HCT116 (cell line): ENCODE measurements around the gene NACC2. TPM values are rescaled to one million over a fixed set of nuclear protein-coding genes. Genes with fewer than 3 reads are reported as not detected.

Experiments used
- ATAC-seq: fragments of 200-7000 bp; cut with Tn5 transposase; 2 replicates; pipeline ENCODE4 v1.9.1; 2020; ENCODE audit warnings: mild to moderate bottlenecking, moderate library complexity
- BruUV-seq: library from RNA; stranded (reverse); fragments of 400-500 nt; replicated peaks from 2 replicates; lab custom pipeline; 2021; lab: Mats Ljungman, UMichigan
- CTCF ChIA-PET: fragments of 300-600 bp; sonication (Branson Sonifier 250); formaldehyde crosslinking; loops from one replicate; lab custom pipeline; 2021; ENCODE audit warnings: antibody characterized with exemption; lab: Charles Lee
- POLR2A ChIA-PET: fragments of 300-600, 350-600 bp; sonication (Branson Sonifier 250); formaldehyde crosslinking; loops from one replicate; lab custom pipeline; 2021; ENCODE audit warnings: antibody characterized with exemption; lab: Charles Lee
- RAD21 ChIA-PET, 2 experiments: fragments of 300-600 bp; sonication (Branson Sonifier 250); formaldehyde crosslinking; loops; one replicate each; lab custom pipeline; 2023; ENCODE audit warnings: low total read pairs in 2 of 2; ENCODE audit not compliant: uncharacterized antibody in 2 of 2, unreplicated experiment in 2 of 2, low non-redundant PET in 1 of 2; lab: Charles Lee
- DNase-seq: peaks from one replicate; pipeline ENCODE4 v3.0.0-alpha.2; 2010; ENCODE audit warnings: low read depth, low spot score
- H2AFZ ChIP-seq: fragments of 200-600 bp; shearing (Covaris generic), sonication (generic); 2 replicates; pipeline ENCODE4 v1.6.1; 2017; ENCODE audit warnings: low read depth, mixed run types, mixed read lengths, antibody characterized with exemption, low read length; ENCODE audit not compliant: poor library complexity, severe bottlenecking
- H3K27ac ChIP-seq: 2 replicates; pipeline ENCODE4 v1.5.1; 2012; ENCODE audit warnings: low read depth, low read length
- H3K27me3 ChIP-seq: fragments of 200-600 bp; sonication (generic); 2 replicates; pipeline ENCODE4 v1.6.1; 2016; ENCODE audit warnings: mixed run types, low read length, mixed read lengths; ENCODE audit not compliant: insufficient read depth
- H3K36me3 ChIP-seq, 2 experiments: fragments of 200-500 bp in 1 of 2; fragments of 200-600 bp in 1 of 2; sonication (Bioruptor generic) in 1 of 2; sonication (generic) in 1 of 2; 2 replicates each; pipeline versions ENCODE4 v1.5.1 to v1.6.1; 2014 to 2016; ENCODE audit warnings: low read length in 2 of 2, inconsistent platforms in 1 of 2, mixed read lengths in 1 of 2, mixed run types in 1 of 2; ENCODE audit not compliant: insufficient read depth in 2 of 2, control insufficient read depth in 1 of 2
- H3K4me1 ChIP-seq, 2 experiments: fragments of 200-600 bp in 1 of 2; sonication (generic) in 1 of 2; 2 replicates each; pipeline versions ENCODE4 v1.5.1 to v1.6.1; 2012 to 2017; ENCODE audit warnings: low read length in 2 of 2, inconsistent platforms in 1 of 2, mild to moderate bottlenecking in 1 of 2, mixed read lengths in 1 of 2, mixed run types in 1 of 2, moderate library complexity in 1 of 2; ENCODE audit not compliant: insufficient read depth in 2 of 2, control insufficient read depth in 1 of 2
- H3K4me2 ChIP-seq: fragments of 200-600 bp; sonication (generic); 2 replicates; pipeline ENCODE4 v1.6.1; 2017; ENCODE audit warnings: mixed run types, low read length, mixed read lengths
- H3K4me3 ChIP-seq, 2 experiments: fragments of 200-600 bp in 1 of 2; sonication (generic) in 1 of 2; replicated peaks in 1 of 2; 2 replicates each; pipeline ENCODE4 v1.5.1; 2011 to 2016; ENCODE audit warnings: low read length in 2 of 2, control low read depth in 1 of 2, low read depth in 1 of 2, mild to moderate bottlenecking in 1 of 2, mixed read lengths in 1 of 2, mixed run types in 1 of 2
- H3K79me2 ChIP-seq: fragments of 200-600 bp; sonication (generic); 2 replicates; pipeline ENCODE4 v1.6.1; 2017; ENCODE audit warnings: mild to moderate bottlenecking, mixed run types, low read length, moderate library complexity, mixed read lengths; ENCODE audit not compliant: insufficient read depth
- H3K9ac ChIP-seq: fragments of 200-600 bp; sonication (generic); 2 replicates; pipeline ENCODE4 v1.6.1; 2016; ENCODE audit warnings: low read length, mixed read lengths
- H3K9me2 ChIP-seq: fragments of 200-600 bp; sonication (generic), shearing (Covaris generic); 2 replicates; pipeline ENCODE4 v1.6.1; 2017; ENCODE audit warnings: mixed run types, mild to moderate bottlenecking, moderate library complexity; ENCODE audit not compliant: insufficient read depth
- H3K9me3 ChIP-seq, 2 experiments: fragments of 200-500 bp in 1 of 2; fragments of 200-600 bp in 1 of 2; sonication (Bioruptor generic) in 1 of 2; sonication (generic) in 1 of 2; 2 replicates each; pipeline ENCODE4 v1.6.1; 2014 to 2017; ENCODE audit warnings: low read length in 2 of 2, mixed read lengths in 2 of 2, inconsistent platforms in 1 of 2, low read depth in 1 of 2, mild to moderate bottlenecking in 1 of 2, mixed run types in 1 of 2, moderate library complexity in 1 of 2; ENCODE audit not compliant: control insufficient read depth in 1 of 2, insufficient read depth in 1 of 2
- H4K20me1 ChIP-seq: fragments of 200-600 bp; sonication (generic), shearing (Covaris generic); 2 replicates; pipeline ENCODE4 v1.6.1; 2017; ENCODE audit warnings: mixed run types, mild to moderate bottlenecking, moderate library complexity; ENCODE audit not compliant: insufficient read depth
- CBX3 ChIP-seq: IDR thresholded peaks from 2 replicates; pipeline ENCODE4 v1.6.1; 2012; ENCODE audit warnings: low read depth
- CEBPB ChIP-seq: IDR thresholded peaks from 2 replicates; pipeline ENCODE4 v1.6.1; 2012; ENCODE audit warnings: low read depth
- ELF1 ChIP-seq: IDR thresholded peaks from 2 replicates; pipeline ENCODE4 v1.6.1; 2012; ENCODE audit warnings: low read depth, borderline replicate concordance
- JUND ChIP-seq: IDR thresholded peaks from 2 replicates; pipeline ENCODE4 v1.6.1; 2012
- MAX ChIP-seq: IDR thresholded peaks from 2 replicates; pipeline ENCODE4 v1.6.1; 2012
- POLR2AphosphoS5 ChIP-seq: IDR thresholded peaks from 2 replicates; pipeline ENCODE4 v1.6.1; 2011; ENCODE audit warnings: mild to moderate bottlenecking, low read depth, low read length, moderate library complexity
- SIN3A ChIP-seq: IDR thresholded peaks from 2 replicates; pipeline ENCODE4 v1.6.1; 2012; ENCODE audit warnings: low read depth
- TCF7L2 ChIP-seq: IDR thresholded peaks from 2 replicates; pipeline ENCODE4 v1.7.0; 2011; ENCODE audit warnings: borderline replicate concordance, inconsistent platforms; ENCODE audit not compliant: insufficient read depth, insufficient read length; ENCODE audit errors: extremely low read depth
- ZBTB33 ChIP-seq: IDR thresholded peaks from 2 replicates; pipeline ENCODE4 v1.6.1; 2011; ENCODE audit warnings: mild to moderate bottlenecking, low read length, moderate library complexity; ENCODE audit not compliant: insufficient replicate concordance; ENCODE audit errors: extremely low read depth
- ZFX ChIP-seq: fragments of 450-650 bp; IDR thresholded peaks from 2 replicates; pipeline ENCODE4 v1.6.1; 2017
- ZNF274 ChIP-seq: fragments of 200-500 bp; sonication (Bioruptor generic); IDR thresholded peaks from 2 replicates; pipeline ENCODE4 v1.6.1; 2014; ENCODE audit warnings: mild to moderate bottlenecking, low read depth, low read length, inconsistent platforms
- intact Hi-C: fragments of 100-400 bp; cut with micrococcal nuclease; formaldehyde crosslinking; loops from 2 replicates; pipeline ENCODE4 v1.10.0; 2022
- total RNA-seq: library from RNA; stranded (reverse); gene quantifications from one replicate; pipeline ENCODE4 v1.2.1, GENCODE V29; 2021; ENCODE audit not compliant: unreplicated experiment

Gene NACC2
- total RNA-seq, 1 experiment from 2014 or later, result 27.8 TPM

GRCh38 chr9:135956802-135957174, 138.3 kb downstream of the NACC2 start:
- no peak overlapping the region for H3K27ac ChIP-seq
- peaks cover 61% of the 10 kb centered on the region for H3K79me2 ChIP-seq
- POLR2A ChIA-PET, result no interaction called here

More at GRCh38 chr9:135956802-135957174, 138.3 kb downstream of the NACC2 start:
- H3K4me1 ChIP-seq, result peaks cover 17 to 27% of the 10 kb centered on the region in 2 experiments
- H3K9me2 ChIP-seq, result no peaks in the 10 kb centered on the region
- H2AFZ ChIP-seq, result no peak overlapping the region
- ChIA-PET RAD21 (no interaction called here), CTCF (no interaction called here)
- intact Hi-C loops, result loop anchor here (10.0 kb wide), 1 partner anchor 92 kb away; no protein-coding TSS in a partner anchor
- H3K27me3 ChIP-seq, result no peaks in the 10 kb centered on the region
- no peak for ATAC-seq
- no TSS peak for BruUV-seq
- no peaks in the 10 kb centered on the region for H4K20me1 ChIP-seq
- H3K36me3 ChIP-seq, result peaks cover 10 to 19% of the 10 kb centered on the region in 2 experiments; a peak in 3 of 4 replicates
- no peak overlapping the region for H3K9ac ChIP-seq
- TF ChIP-seq SIN3A, result no peak
- TF ChIP-seq ZFX, result no peak
- no peak for TF ChIP-seq ELF1
- no peak for TF ChIP-seq MAX
- TF ChIP-seq POLR2AphosphoS5, result no peak
- TF ChIP-seq ZBTB33, result no peak
- no peak for TF ChIP-seq JUND
- TF ChIP-seq ZNF274, result no peak
- no peak for TF ChIP-seq TCF7L2
- TF ChIP-seq CEBPB, result no peak
- TF ChIP-seq CBX3, result no peak
- no peak overlapping the region for H3K4me3 ChIP-seq
- no peaks in the 10 kb centered on the region for H3K9me3 ChIP-seq
- H3K4me2 ChIP-seq, result no peak overlapping the region
- DNase-seq, result no peak

Other genes with a start within 250 kb of the NACC2 start
- gene CAMSAP1, start 187.7 kb downstream of the NACC2 start, total RNA-seq, result 33.1 TPM
- gene UBAC1, start 133.9 kb downstream of the NACC2 start, total RNA-seq, result 54.8 TPM
- 37.5 TPM for gene TMEM250, start 23.6 kb upstream of the NACC2 start, total RNA-seq
- not detected for gene LHX3, start 109.8 kb upstream of the NACC2 start, total RNA-seq
- 34.6 TPM for gene QSOX2, start 150.5 kb upstream of the NACC2 start, total RNA-seq
- gene CCDC187, start 208.8 kb upstream of the NACC2 start, total RNA-seq, result 4.6 TPM
- 26.4 TPM for gene GPSM1, start 232.2 kb upstream of the NACC2 start, total RNA-seq